Smooth muscle cell (in vitro differentiated cells): ENCODE measurements around the gene DMAC2. TPM values are rescaled to one million over a fixed set of nuclear protein-coding genes. Genes with fewer than 3 reads are reported as not detected.

Experiments
- DNase-seq: peaks from one replicate; lab custom pipeline; 2025; ENCODE audit not compliant: unreplicated experiment; lab: John Stamatoyannopoulos, UW
- H2AFZ ChIP-seq: fragments of 200-600 bp; sonication (generic); 2 replicates; pipeline ENCODE4 v1.6.0; 2016; ENCODE audit warnings: antibody characterized with exemption, low read depth, mild to moderate bottlenecking
- H3F3A ChIP-seq: fragments of 200-600 bp; sonication (generic); 2 replicates; pipeline ENCODE4 v1.6.0; 2017; ENCODE audit warnings: antibody characterized with exemption, low read depth
- H3K27ac ChIP-seq: fragments of 200-600 bp; sonication (generic); 2 replicates; pipeline ENCODE4 v1.5.1; 2016; ENCODE audit warnings: low read depth, mild to moderate bottlenecking
- H3K27me3 ChIP-seq: fragments of 200-600 bp; sonication (generic); 2 replicates; pipeline ENCODE4 v1.6.1; 2016; ENCODE audit warnings: low read depth, mild to moderate bottlenecking
- H3K36me3 ChIP-seq: fragments of 200-600 bp; sonication (generic); 2 replicates; pipeline ENCODE4 v1.5.1; 2016; ENCODE audit warnings: low read depth
- H3K4me1 ChIP-seq: fragments of 200-600 bp; sonication (generic); 2 replicates; pipeline ENCODE4 v1.5.1; 2016; ENCODE audit warnings: low read depth
- H3K4me2 ChIP-seq: fragments of 200-600 bp; sonication (generic); 2 replicates; pipeline ENCODE4 v1.6.0; 2016; ENCODE audit warnings: mild to moderate bottlenecking
- H3K4me3 ChIP-seq: fragments of 200-600 bp; sonication (generic); 2 replicates; pipeline ENCODE4 v1.5.1; 2016; ENCODE audit warnings: mild to moderate bottlenecking
- H3K79me2 ChIP-seq: fragments of 200-600 bp; sonication (generic); 2 replicates; pipeline ENCODE4 v1.6.0; 2016; ENCODE audit warnings: low read depth, mild to moderate bottlenecking
- H3K9ac ChIP-seq: fragments of 200-600 bp; sonication (generic); 2 replicates; pipeline ENCODE4 v1.6.0; 2016; ENCODE audit warnings: low read depth
- H3K9me3 ChIP-seq: fragments of 200-600 bp; sonication (generic); replicated peaks from 2 replicates; pipeline ENCODE4 v1.5.1; 2016; ENCODE audit warnings: low read depth
- H4K20me1 ChIP-seq: fragments of 200-600 bp; sonication (generic); 2 replicates; pipeline ENCODE4 v1.6.0; 2016; ENCODE audit warnings: low read depth
- WGBS: methylation state at CpG from one replicate; pipeline ENCODE4 v1.1.7; 2016; ENCODE audit warnings: low lambda C conversion rate; 5-methylcytosine and 5-hydroxymethylcytosine counted together
- polyA plus RNA-seq: library from polyadenylated mRNA; unstranded; fragments of >200 nt; fragmentation: Nextera tagmentation; extraction: Ambion mirVana; gene quantifications from 2 replicates; pipeline ENCODE4 v1.2.1, GENCODE V29; 2016
- total RNA-seq: library from RNA; depleted of rRNA; stranded (reverse); fragments of >200 nt; gene quantifications from 2 replicates; pipeline ENCODE4 v1.2.3, GENCODE V29; 2014
- TF ChIP-seq, protein P1 (sequence below): fragments of 200-600 bp; sonication (generic); IDR thresholded peaks from 2 replicates; pipeline ENCODE4 v1.5.1; 2017; ENCODE audit warnings: borderline replicate concordance, mild to moderate bottlenecking, antibody characterized with exemption; ENCODE audit not compliant: insufficient read depth, poor library complexity, severe bottlenecking

Gene DMAC2
- total and polyA plus RNA-seq, 2 experiments from 2014 or later, result 48.3 to 69.2 TPM

- TF ChIP-seq, protein P1, sequence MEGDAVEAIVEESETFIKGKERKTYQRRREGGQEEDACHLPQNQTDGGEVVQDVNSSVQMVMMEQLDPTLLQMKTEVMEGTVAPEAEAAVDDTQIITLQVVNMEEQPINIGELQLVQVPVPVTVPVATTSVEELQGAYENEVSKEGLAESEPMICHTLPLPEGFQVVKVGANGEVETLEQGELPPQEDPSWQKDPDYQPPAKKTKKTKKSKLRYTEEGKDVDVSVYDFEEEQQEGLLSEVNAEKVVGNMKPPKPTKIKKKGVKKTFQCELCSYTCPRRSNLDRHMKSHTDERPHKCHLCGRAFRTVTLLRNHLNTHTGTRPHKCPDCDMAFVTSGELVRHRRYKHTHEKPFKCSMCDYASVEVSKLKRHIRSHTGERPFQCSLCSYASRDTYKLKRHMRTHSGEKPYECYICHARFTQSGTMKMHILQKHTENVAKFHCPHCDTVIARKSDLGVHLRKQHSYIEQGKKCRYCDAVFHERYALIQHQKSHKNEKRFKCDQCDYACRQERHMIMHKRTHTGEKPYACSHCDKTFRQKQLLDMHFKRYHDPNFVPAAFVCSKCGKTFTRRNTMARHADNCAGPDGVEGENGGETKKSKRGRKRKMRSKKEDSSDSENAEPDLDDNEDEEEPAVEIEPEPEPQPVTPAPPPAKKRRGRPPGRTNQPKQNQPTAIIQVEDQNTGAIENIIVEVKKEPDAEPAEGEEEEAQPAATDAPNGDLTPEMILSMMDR, result no peak
- no peak for DNase-seq
Measured at GRCh38 chr19:41462497-41462896, 22.8 kb upstream of the DMAC2 start.

DNA sequence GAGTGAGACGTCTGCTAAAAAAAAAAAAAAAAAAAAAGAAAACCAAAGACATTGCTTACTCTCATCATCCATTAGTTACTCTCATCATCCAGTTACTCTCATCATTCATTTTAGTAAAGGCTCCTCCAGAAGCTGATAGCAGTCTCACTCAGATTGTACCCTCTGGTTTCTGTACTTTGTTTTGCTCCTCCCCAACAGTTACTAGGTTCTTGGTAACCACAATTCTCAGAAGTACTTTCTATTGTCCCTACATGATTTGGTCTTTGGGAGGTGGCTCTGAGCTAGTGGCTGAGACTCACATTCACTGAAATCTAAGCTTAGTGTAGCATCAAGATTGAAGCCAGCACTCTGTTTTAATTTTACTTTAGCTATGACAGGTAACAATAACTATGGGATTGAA, 17.5 kb upstream of the DMAC2 start:
- WGBS, result 75% methylated on average over 1 of the region's 1 CpG
- TF ChIP-seq, protein P1, result no peak
- H3K9me3 ChIP-seq, result no peaks in the 10 kb centered on the region
- no peak overlapping the region for H3K27ac ChIP-seq
- H3K79me2 ChIP-seq, result no peaks in the 10 kb centered on the region
- no peak overlapping the region for H3K9ac ChIP-seq
- H3K4me2 ChIP-seq, result no peak overlapping the region
- H3F3A ChIP-seq, result no peaks in the 10 kb centered on the region
- H2AFZ ChIP-seq, result no peak overlapping the region
- H3K4me1 ChIP-seq, result no peaks in the 10 kb centered on the region
- no peaks in the 10 kb centered on the region for H3K27me3 ChIP-seq
- H4K20me1 ChIP-seq, result no peaks in the 10 kb centered on the region
- no peak for DNase-seq
- H3K36me3 ChIP-seq, result no peaks in the 10 kb centered on the region
- no peak overlapping the region for H3K4me3 ChIP-seq

More at GRCh38 chr19:41462497-41462896, 22.8 kb upstream of the DMAC2 start:
- Histone ChIP-seq H3K4me2 (no peak overlapping the region), H3K36me3 (no peaks in the 10 kb centered on the region), H3K27ac (no peak overlapping the region), H4K20me1 (no peaks in the 10 kb centered on the region), H3K27me3 (no peaks in the 10 kb centered on the region), H3K9me3 (no peaks in the 10 kb centered on the region), H3K9ac (no peak overlapping the region), H3K79me2 (no peaks in the 10 kb centered on the region), H3K4me3 (no peak overlapping the region), H2AFZ (no peak overlapping the region), H3K4me1 (no peaks in the 10 kb centered on the region), H3F3A (no peaks in the 10 kb centered on the region)
- 75% methylated on average over 6 of the region's 6 CpGs for WGBS

- Histone ChIP-seq H3K27me3 (no peaks in the 10 kb centered on the region), H3F3A (no peaks in the 10 kb centered on the region), H3K36me3 (no peaks in the 10 kb centered on the region), H3K27ac (no peak overlapping the region), H3K9me3 (no peaks in the 10 kb centered on the region), H3K4me3 (no peak overlapping the region), H3K9ac (no peak overlapping the region), H3K79me2 (no peaks in the 10 kb centered on the region), H2AFZ (no peak overlapping the region), H3K4me2 (no peak overlapping the region), H4K20me1 (no peaks in the 10 kb centered on the region), H3K4me1 (no peaks in the 10 kb centered on the region)
- WGBS, result 69% methylated on average over 7 of the region's 7 CpGs
- TF ChIP-seq, protein P1, result no peak
- no peak for DNase-seq
Measured at GRCh38 chr19:41456342-41456918, 16.7 kb upstream of the DMAC2 start.

GRCh38 chr19:41455936-41456335, 16.2 kb upstream of the DMAC2 start:
- TF ChIP-seq, protein P1, result no peak
- no peaks in the 10 kb centered on the region for H3K9me3 ChIP-seq
- H3K27ac ChIP-seq, result no peak overlapping the region
- H3F3A ChIP-seq, result no peaks in the 10 kb centered on the region
- H4K20me1 ChIP-seq, result no peaks in the 10 kb centered on the region
- H3K4me1 ChIP-seq, result no peaks in the 10 kb centered on the region
- H3K4me2 ChIP-seq, result no peak overlapping the region
- no peaks in the 10 kb centered on the region for H3K79me2 ChIP-seq
- H3K9ac ChIP-seq, result no peak overlapping the region
- H3K36me3 ChIP-seq, result no peaks in the 10 kb centered on the region
- no peaks in the 10 kb centered on the region for H3K27me3 ChIP-seq
- H2AFZ ChIP-seq, result no peak overlapping the region
- no peak for DNase-seq
- WGBS, result 50% methylated on average over 2 of the region's 2 CpGs
- H3K4me3 ChIP-seq, result no peak overlapping the region
